Lower lobe of right lung (tissue), 2 donors: ENCODE measurements around the gene SNAPC1. TPM values are rescaled to one million over a fixed set of nuclear protein-coding genes. Genes with fewer than 3 reads are reported as not detected.

Source experiments
- ATAC-seq, 2 donors: fragments of 200-7000 bp; cut with Tn5 transposase; one replicate each; pipeline ENCODE4 v1.9.1; 2020 to 2022; ENCODE audit warnings: mild to moderate bottlenecking in 2 of 2, moderate library complexity in 2 of 2
- DNase-seq: peaks from one replicate; pipeline ENCODE4 v3.0.0-alpha.2; 2020
- H3K27ac ChIP-seq: fragments of 200-600 bp; one replicate; pipeline ENCODE4 v1.8.0; 2022
- H3K27me3 ChIP-seq: fragments of 200-600 bp; one replicate; pipeline ENCODE4 v1.8.0; 2022; ENCODE audit warnings: low read depth
- H3K36me3 ChIP-seq: fragments of 200-600 bp; one replicate; pipeline ENCODE4 v1.8.0; 2022; ENCODE audit warnings: mild to moderate bottlenecking
- H3K4me1 ChIP-seq: fragments of 200-600 bp; one replicate; pipeline ENCODE4 v1.8.0; 2022
- H3K4me3 ChIP-seq: fragments of 200-600 bp; one replicate; pipeline ENCODE4 v1.8.0; 2022; ENCODE audit warnings: mild to moderate bottlenecking
- H3K9me3 ChIP-seq: fragments of 200-600 bp; one replicate; pipeline ENCODE4 v1.8.0; 2022
- CTCF ChIP-seq: fragments of 200-600 bp; IDR thresholded peaks from one replicate; pipeline ENCODE4 v1.8.0; 2022; ENCODE audit warnings: antibody characterized with exemption, mild to moderate bottlenecking
- intact Hi-C: fragments of 100-400 bp; cut with DNase I; formaldehyde crosslinking; loops from one replicate; pipeline ENCODE4 v1.11.0; 2022
- total RNA-seq: library from RNA; stranded (reverse); fragmentation: NEBNext Ultra II Directional; extraction: Animal tissue kit (Norgen Biotek cat#: 25700); gene quantifications from one replicate; pipeline ENCODE4 v1.2.1, GENCODE V29; 2021
- donor health status: DM: no; HTN: yes; CAD: no; lungs with severe emphysema.

The SNAPC1 gene
- total RNA-seq, 1 donor from 2014 or later = 6.2 TPM

DNA sequence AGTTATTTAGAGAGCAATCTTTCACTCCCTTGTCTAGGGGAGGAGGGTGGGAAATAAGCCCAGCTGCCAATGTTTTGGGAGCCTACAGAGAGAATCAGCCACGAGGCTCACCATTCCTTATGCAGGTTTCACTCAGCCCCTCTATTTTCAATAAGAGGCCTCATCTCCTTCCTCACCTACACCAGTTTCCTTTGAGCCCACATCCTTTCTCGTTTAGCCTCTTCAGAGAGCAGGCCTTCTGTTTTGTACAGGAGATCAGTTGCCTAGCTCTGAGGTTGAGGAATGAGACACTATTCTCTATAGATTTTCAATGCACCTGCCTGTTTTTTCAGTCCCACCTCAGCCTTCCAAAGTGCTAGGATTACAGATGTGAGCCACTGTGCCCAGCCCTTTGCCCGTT, 17.9 kb downstream of the SNAPC1 start:
- no peaks in the 10 kb centered on the region for H3K4me1 ChIP-seq
- TF ChIP-seq CTCF = no peak
- no peak for ATAC-seq
- H3K36me3 ChIP-seq = peaks cover 84% of the 10 kb centered on the region
- no peaks in the 10 kb centered on the region for H3K27me3 ChIP-seq
- no peaks in the 10 kb centered on the region for H3K9me3 ChIP-seq
- intact Hi-C loops = no loop called here
- no peak for DNase-seq
- no peak overlapping the region for H3K27ac ChIP-seq
- H3K4me3 ChIP-seq = no peak overlapping the region

DNA sequence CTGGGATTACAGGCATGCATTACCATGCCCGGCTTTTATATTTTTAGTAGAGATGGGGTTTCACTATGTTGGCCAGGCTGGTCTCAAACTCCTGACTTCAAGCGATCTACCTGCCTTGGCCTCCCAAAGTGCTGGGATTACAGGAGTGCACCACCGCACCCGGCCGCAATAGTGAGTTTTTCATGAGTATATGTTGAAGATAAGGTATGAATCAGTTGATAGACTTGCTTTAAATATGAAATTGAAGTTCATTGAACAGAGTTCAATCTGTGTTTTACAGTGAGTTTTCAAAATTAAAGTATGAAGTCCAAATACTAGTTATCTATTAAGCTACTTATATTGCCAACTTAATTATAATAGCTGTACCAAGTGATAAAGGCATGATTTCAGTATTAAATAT, 35.1 kb downstream of the SNAPC1 start:
- intact Hi-C loops = no loop called here
- Histone ChIP-seq H3K27ac (no peak overlapping the region), H3K4me3 (no peak overlapping the region), H3K9me3 (no peaks in the 10 kb centered on the region), H3K36me3 (peaks cover 25% of the 10 kb centered on the region), H3K4me1 (no peaks in the 10 kb centered on the region), H3K27me3 (no peaks in the 10 kb centered on the region)
- no peak for TF ChIP-seq CTCF
- no peak for DNase-seq
- ATAC-seq = no peak

DNA sequence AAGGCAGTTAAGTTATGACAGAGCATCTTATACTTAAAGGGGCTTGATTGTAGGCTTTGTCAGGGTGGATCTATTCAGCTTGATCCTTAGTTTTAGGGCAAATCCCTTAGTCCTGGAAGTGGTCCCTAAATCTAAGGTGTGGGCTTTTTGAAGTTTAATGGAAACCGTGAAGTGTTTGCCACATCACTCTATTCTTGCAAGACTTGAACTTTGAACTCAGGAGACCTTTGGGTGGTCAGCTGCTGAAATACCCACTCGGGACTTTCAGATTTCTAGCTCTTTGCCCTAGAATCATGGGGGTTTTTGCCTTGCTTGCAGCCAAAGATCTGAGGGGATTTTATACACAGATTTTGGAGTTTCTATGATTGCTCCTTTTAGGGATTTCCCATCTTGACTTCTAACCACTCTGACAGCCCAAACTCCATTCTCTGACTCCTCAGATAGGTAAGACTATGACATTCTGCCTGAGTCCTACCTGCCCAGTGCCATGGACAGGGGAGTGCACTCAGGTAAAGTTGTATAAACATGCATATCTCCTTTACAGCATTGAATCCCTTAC, 39.9 kb downstream of the SNAPC1 start:
- TF ChIP-seq CTCF = no peak
- intact Hi-C loops = no loop called here
- no peaks in the 10 kb centered on the region for H3K27me3 ChIP-seq
- peaks cover 3% of the 10 kb centered on the region for H3K36me3 ChIP-seq
- H3K9me3 ChIP-seq = no peaks in the 10 kb centered on the region
- DNase-seq = no peak
- no peak overlapping the region for H3K4me3 ChIP-seq
- no peak for ATAC-seq
- H3K27ac ChIP-seq = no peak overlapping the region
- no peaks in the 10 kb centered on the region for H3K4me1 ChIP-seq

DNA sequence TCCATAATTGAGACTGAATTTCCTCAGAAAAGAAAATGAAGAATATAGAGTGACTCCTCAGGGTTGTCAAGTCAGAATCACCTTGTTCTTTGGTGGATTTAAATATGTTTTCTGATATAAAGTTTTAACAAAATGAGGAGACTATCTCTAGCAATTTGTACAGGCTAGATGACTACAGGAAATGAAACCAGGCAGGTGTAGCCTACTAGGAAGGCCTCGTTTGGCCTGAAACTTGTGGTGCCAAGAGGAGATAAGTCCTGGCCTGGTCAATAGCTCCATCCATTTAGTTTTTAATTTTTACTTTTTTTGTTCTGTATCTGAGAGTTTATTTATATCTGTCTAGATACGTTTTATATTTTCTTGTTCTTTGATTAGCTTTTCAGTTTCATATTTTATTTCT, 41.5 kb downstream of the SNAPC1 start:
- Histone ChIP-seq H3K9me3 (no peaks in the 10 kb centered on the region), H3K27ac (no peak overlapping the region), H3K27me3 (no peaks in the 10 kb centered on the region), H3K4me1 (no peaks in the 10 kb centered on the region), H3K36me3 (no peaks in the 10 kb centered on the region), H3K4me3 (no peak overlapping the region)
- intact Hi-C loops = no loop called here
- DNase-seq = no peak
- no peak for ATAC-seq
- TF ChIP-seq CTCF = no peak

DNA sequence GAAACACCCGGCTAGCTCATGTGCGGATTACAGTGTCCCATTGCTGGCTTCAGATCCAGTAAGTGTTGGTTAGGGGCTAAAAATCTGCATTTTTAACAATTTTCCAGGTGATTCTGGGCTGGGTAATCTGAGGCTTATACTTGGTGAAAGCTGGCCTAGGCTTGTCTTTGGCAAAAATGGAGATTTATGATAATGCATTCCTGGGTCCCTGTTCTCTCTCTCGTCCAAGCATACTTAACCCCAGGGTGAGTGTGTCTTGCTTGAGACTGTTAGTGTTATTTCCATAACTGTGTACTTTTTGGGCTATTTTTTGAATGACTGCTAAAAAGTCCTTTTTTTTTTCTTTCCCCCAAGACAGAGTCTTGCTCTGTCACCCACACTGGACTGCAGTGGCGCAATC, 43.2 kb downstream of the SNAPC1 start:
- no peaks in the 10 kb centered on the region for H3K4me1 ChIP-seq
- no peaks in the 10 kb centered on the region for H3K36me3 ChIP-seq
- no peaks in the 10 kb centered on the region for H3K27me3 ChIP-seq
- no peaks in the 10 kb centered on the region for H3K9me3 ChIP-seq
- H3K27ac ChIP-seq = no peak overlapping the region
- ATAC-seq (no peak), DNase-seq (no peak)
- intact Hi-C loops = no loop called here
- no peak for TF ChIP-seq CTCF
- H3K4me3 ChIP-seq = no peak overlapping the region
